AG04449 (cell line): Measurements from ENCODE around the gene IQSEC1.

Experiments
- CTCF ChIA-PET: fragments of 350-600 bp; formaldehyde crosslinking; extraction: SDS; loops from one replicate; lab custom pipeline; 2021; ENCODE audit warnings: antibody characterized with exemption; lab: Yijun Ruan, JAX
- POLR2A ChIA-PET: fragments of 400-600, 350-600 bp; formaldehyde crosslinking; extraction: SDS; loops from one replicate; lab custom pipeline; 2020; ENCODE audit warnings: antibody characterized with exemption, inconsistent platforms; lab: Yijun Ruan, JAX
- DNase-seq: peaks from one replicate; pipeline ENCODE4 v3.0.0-alpha.2; 2010; ENCODE audit warnings: low read depth, low spot score
- H3K4me3 ChIP-seq: 2 replicates; pipeline ENCODE4 v1.5.1; 2011; ENCODE audit warnings: low read depth, mild to moderate bottlenecking, control low read depth, low read length
- CTCF ChIP-seq: IDR thresholded peaks from one replicate; pipeline ENCODE4 v1.5.1; 2011; ENCODE audit warnings: mild to moderate bottlenecking, moderate library complexity, low read length, control low read depth, inconsistent platforms; ENCODE audit not compliant: insufficient read depth; ENCODE audit errors: missing control alignments

IQSEC1 gene

GRCh38 chr3:12903881-12904280 is 169.3 kb downstream of the IQSEC1 start:
- no peak for DNase-seq
- no peak for TF ChIP-seq CTCF
- no peak overlapping the region for H3K4me3 ChIP-seq
- POLR2A ChIA-PET = interaction anchor here (0.8 kb wide), 1 partner anchor 85 kb away, joined by 3 read pairs; no protein-coding TSS in a partner anchor
- CTCF ChIA-PET = interaction anchor here (6.0 kb wide), 1 partner anchor 13 kb away, joined by 45 read pairs; no protein-coding TSS in a partner anchor

- DNase-seq = no peak
Observed at GRCh38 chr3:12903000-12903800, 170.0 kb downstream of the IQSEC1 start.

GRCh38 chr3:12902181-12902999 is 170.8 kb downstream of the IQSEC1 start:
- DNase-seq = no peak
- no peak for TF ChIP-seq CTCF
- POLR2A ChIA-PET = no interaction called here
- CTCF ChIA-PET = interaction anchor here (1.5 to 6.0 kb wide), 3 partner anchors 11 to 93 kb away, joined by 4 to 45 read pairs (median 7); no protein-coding TSS in a partner anchor
- no peak overlapping the region for H3K4me3 ChIP-seq

More at GRCh38 chr3:12903000-12903800, 170.0 kb downstream of the IQSEC1 start:
- no peak overlapping the region for H3K4me3 ChIP-seq
- POLR2A ChIA-PET = interaction anchor here (0.8 kb wide), 1 partner anchor 86 kb away, joined by 3 read pairs; no protein-coding TSS in a partner anchor
- TF ChIP-seq CTCF = no peak
- CTCF ChIA-PET = interaction anchor here (1.5 to 6.0 kb wide), 2 partner anchors 12 to 92 kb away, joined by 4 to 45 read pairs; no protein-coding TSS in a partner anchor

- H3K4me3 ChIP-seq = no peak overlapping the region
- TF ChIP-seq CTCF = no peak
- POLR2A ChIA-PET = no interaction called here
- DNase-seq = no peak
- CTCF ChIA-PET = interaction anchor here (1.5 to 6.0 kb wide), 3 partner anchors 11 to 94 kb away, joined by 4 to 45 read pairs (median 7); no protein-coding TSS in a partner anchor
Observed at GRCh38 chr3:12901623-12902045, 171.6 kb downstream of the IQSEC1 start.

- TF ChIP-seq CTCF = no peak
- no peak overlapping the region for H3K4me3 ChIP-seq
- POLR2A ChIA-PET = no interaction called here
- CTCF ChIA-PET = interaction anchor here (2.0 to 6.0 kb wide), 2 partner anchors 10 to 82 kb away, joined by 7 to 45 read pairs; no protein-coding TSS in a partner anchor
- DNase-seq = no peak
Observed at GRCh38 chr3:12900885-12901411, 172.3 kb downstream of the IQSEC1 start.
